ENCODE data around the gene VPS45. TPM values are rescaled to one million over a fixed set of nuclear protein-coding genes. Genes with fewer than 3 reads are reported as not detected.

Gene VPS45
- total and polyA plus RNA-seq, 2 of the 4 experiments (the other 2 are of a cell fraction), result 32.4 to 33.3 TPM

DNA sequence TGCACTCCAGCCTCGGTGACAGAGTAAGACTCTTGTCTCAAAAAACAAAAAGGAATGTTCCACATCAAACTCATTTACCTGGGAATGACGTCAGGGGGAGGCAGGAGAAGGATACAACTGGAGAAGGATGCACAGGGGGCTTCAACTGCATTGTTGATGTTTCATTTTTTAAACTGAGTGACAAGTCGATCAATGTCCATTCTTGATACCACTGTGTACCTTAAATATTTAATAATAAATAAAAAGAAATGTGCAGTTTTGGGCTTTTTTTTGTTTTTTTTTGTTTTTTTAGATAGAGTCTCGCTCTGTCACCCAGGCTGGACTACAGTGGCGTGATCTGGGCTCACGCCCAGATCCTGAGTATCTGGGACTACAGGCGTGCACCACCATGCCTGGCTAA lies 117.9 kb downstream of the VPS45 start:
- Histone ChIP-seq H3K56ac (ENCODE audit: extremely low read depth, insufficient read depth, low read length) (no peak overlapping the region), H4K8ac (ENCODE audit: low read depth in 2 of 2, low read length in 2 of 2) (no peak overlapping the region), H3K4me3 (ENCODE audit: insufficient read depth, low read depth, low read length) (no peak overlapping the region), H2AK5ac (ENCODE audit: low read depth, low read length) (no peak overlapping the region; the same call in 1 of the 2 replicates), H2BK5ac (ENCODE audit: low read depth, low read length, poor library complexity, severe bottlenecking) (no peak overlapping the region), H4K5ac (ENCODE audit: low read depth, low read length) (no peak overlapping the region), H3K4me2 (ENCODE audit: low read depth, low read length) (no peak overlapping the region), H2AFZ (replicated peaks; ENCODE audit: low read length, poor library complexity) (no peak overlapping the region), H3K14ac (replicated peaks; ENCODE audit: low read depth, low read length) (no peak overlapping the region), H2BK120ac (ENCODE audit: low read depth, low read length) (no peak overlapping the region), H3K4ac (ENCODE audit: low read depth, low read length) (peak overlapping the region; percentile 22; the same call in 1 of the 2 replicates), H4K91ac (ENCODE audit: insufficient read depth, low read depth, low read length) (0 out of 2 replicates have a peak overlapping the region, but pooled peaks have one; percentile 9), H3K18ac (ENCODE audit: low read depth, low read length) (no peak overlapping the region), H3K4me1 (ENCODE audit: control insufficient read depth, insufficient read depth, low read length) (peaks cover 2% of the 10 kb centered on the region; the same call in 1 of the 2 replicates), H2AK9ac (replicated peaks; ENCODE audit: low read depth, low read length, poor library complexity) (no peak overlapping the region), H3K23ac (ENCODE audit: low read depth, low read length) (no peak overlapping the region), H3K9me1 (ENCODE audit: insufficient read depth, low read length) (no peaks in the 10 kb centered on the region), H2BK20ac (ENCODE audit: low read depth, low read length) (peak overlapping the region; percentile 20; the same call in 1 of the 2 replicates), H3K27ac (ENCODE audit: insufficient read depth, low read length) (no peak overlapping the region), H2BK15ac (ENCODE audit: low read depth, low read length) (peak overlapping the region; percentile 53; the same call in 1 of the 3 replicates), H3K27me3 (ENCODE audit: control insufficient read depth, insufficient read depth, low read length) (no peaks in the 10 kb centered on the region), H3K9ac (ENCODE audit: low read depth, low read length) (no peak overlapping the region), H4K20me1 (ENCODE audit: insufficient read depth, low read length) (no peaks in the 10 kb centered on the region), H3K79me1 (ENCODE audit: low read depth in 1 of 2, low read length in 2 of 2) (no peaks in the 10 kb centered on the region), H3K36me3 (ENCODE audit: control insufficient read depth, insufficient read depth, low read length) (no peaks in the 10 kb centered on the region), H3K9me3 (ENCODE audit: control insufficient read depth, insufficient read depth, low read length) (no peaks in the 10 kb centered on the region)
- ChIA-PET CTCF (no interaction called here), POLR2A (ENCODE audit: unreplicated experiment) (no interaction called here)
- DNase-seq (no peak), ATAC-seq (ENCODE audit: low read depth) (no peak)
- in situ Hi-C loops (cut with MboI; ENCODE audit: low sequenced_read_pairs) (no loop called here), intact Hi-C loops (cut with micrococcal nuclease) (no loop called here), dilution Hi-C loops (cut with HindIII; ENCODE audit: low sequenced_read_pairs, unreplicated experiment) (no loop called here)
- WGBS, 2 experiments (ENCODE audit: extremely low coverage in 2 of 2, insufficient read length in 1 of 2), result no CpG with 5 or more reads among the region's 7 CpGs
- BruUV-seq (replicated peaks), result no TSS peak
- no peak for TF ChIP-seq RFX5 (IDR thresholded peaks at IDR 0.05; ENCODE audit: low read depth, low read length)
- TF ChIP-seq RCOR1 (IDR thresholded peaks at IDR 0.05; ENCODE audit: insufficient replicate concordance, low read length), result no peak
- TF ChIP-seq MAZ (IDR thresholded peaks at IDR 0.05; ENCODE audit: borderline replicate concordance, low read depth, low read length), result no peak
- TF ChIP-seq, protein P1, sequence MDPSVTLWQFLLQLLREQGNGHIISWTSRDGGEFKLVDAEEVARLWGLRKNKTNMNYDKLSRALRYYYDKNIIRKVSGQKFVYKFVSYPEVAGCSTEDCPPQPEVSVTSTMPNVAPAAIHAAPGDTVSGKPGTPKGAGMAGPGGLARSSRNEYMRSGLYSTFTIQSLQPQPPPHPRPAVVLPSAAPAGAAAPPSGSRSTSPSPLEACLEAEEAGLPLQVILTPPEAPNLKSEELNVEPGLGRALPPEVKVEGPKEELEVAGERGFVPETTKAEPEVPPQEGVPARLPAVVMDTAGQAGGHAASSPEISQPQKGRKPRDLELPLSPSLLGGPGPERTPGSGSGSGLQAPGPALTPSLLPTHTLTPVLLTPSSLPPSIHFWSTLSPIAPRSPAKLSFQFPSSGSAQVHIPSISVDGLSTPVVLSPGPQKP (IDR thresholded peaks at IDR 0.05; ENCODE audit: borderline replicate concordance, low read depth, low read length), result no peak
- TF ChIP-seq FOS (IDR thresholded peaks at IDR 0.05; ENCODE audit: low read depth, low read length), result no peak
- TF ChIP-seq MXI1 (IDR thresholded peaks at IDR 0.05; ENCODE audit: borderline replicate concordance, low read depth, low read length), result no peak
- no peak for TF ChIP-seq CEBPB (IDR thresholded peaks at IDR 0.05; ENCODE audit: low read depth, low read length)
- no peak for TF ChIP-seq SMC3 (IDR thresholded peaks at IDR 0.05; ENCODE audit: low read depth, low read length)
- TF ChIP-seq POLR2A (IDR thresholded peaks at IDR 0.05; ENCODE audit: low read depth, low read length), result no peak
- TF ChIP-seq NFE2L2 (IDR thresholded peaks at IDR 0.05; ENCODE audit: low read depth, low read length), result no peak
- no peak for TF ChIP-seq RAD21 (IDR thresholded peaks at IDR 0.05; ENCODE audit: low read length)
- TF ChIP-seq, protein P2, sequence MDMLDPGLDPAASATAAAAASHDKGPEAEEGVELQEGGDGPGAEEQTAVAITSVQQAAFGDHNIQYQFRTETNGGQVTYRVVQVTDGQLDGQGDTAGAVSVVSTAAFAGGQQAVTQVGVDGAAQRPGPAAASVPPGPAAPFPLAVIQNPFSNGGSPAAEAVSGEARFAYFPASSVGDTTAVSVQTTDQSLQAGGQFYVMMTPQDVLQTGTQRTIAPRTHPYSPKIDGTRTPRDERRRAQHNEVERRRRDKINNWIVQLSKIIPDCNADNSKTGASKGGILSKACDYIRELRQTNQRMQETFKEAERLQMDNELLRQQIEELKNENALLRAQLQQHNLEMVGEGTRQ (IDR thresholded peaks at IDR 0.05; ENCODE audit: low read depth, low read length), result no peak
- no peak for TF ChIP-seq MAFK (IDR thresholded peaks at IDR 0.05; ENCODE audit: low read depth, low read length)
- no peak for TF ChIP-seq CHD1 (IDR thresholded peaks at IDR 0.05; ENCODE audit: low read depth, low read length)
- TF ChIP-seq, protein P3, sequence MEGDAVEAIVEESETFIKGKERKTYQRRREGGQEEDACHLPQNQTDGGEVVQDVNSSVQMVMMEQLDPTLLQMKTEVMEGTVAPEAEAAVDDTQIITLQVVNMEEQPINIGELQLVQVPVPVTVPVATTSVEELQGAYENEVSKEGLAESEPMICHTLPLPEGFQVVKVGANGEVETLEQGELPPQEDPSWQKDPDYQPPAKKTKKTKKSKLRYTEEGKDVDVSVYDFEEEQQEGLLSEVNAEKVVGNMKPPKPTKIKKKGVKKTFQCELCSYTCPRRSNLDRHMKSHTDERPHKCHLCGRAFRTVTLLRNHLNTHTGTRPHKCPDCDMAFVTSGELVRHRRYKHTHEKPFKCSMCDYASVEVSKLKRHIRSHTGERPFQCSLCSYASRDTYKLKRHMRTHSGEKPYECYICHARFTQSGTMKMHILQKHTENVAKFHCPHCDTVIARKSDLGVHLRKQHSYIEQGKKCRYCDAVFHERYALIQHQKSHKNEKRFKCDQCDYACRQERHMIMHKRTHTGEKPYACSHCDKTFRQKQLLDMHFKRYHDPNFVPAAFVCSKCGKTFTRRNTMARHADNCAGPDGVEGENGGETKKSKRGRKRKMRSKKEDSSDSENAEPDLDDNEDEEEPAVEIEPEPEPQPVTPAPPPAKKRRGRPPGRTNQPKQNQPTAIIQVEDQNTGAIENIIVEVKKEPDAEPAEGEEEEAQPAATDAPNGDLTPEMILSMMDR (conservative IDR thresholded peaks at IDR 0.05; ENCODE audit: low read depth, low read length), result no peak
- TF ChIP-seq BHLHE40 (IDR thresholded peaks at IDR 0.05; ENCODE audit: low read depth, low read length), result no peak
